ENCODE data around the gene CEP55. TPM values are rescaled to one million over a fixed set of nuclear protein-coding genes. Genes with fewer than 3 reads are reported as not detected.
A peak's percentile ranks its signal among the peaks of the same experiment; 100 is the strongest.

CEP55 gene
- total and polyA plus RNA-seq, 7 donors, result 1.4 to 18.2 (median 1.8) TPM; not detected in 2

GRCh38 chr10:93553482-93554315, 57.3 kb downstream of the CEP55 start:
- Histone ChIP-seq H3K36me3 (no peaks in the 10 kb centered on the region), H3K27me3 (no peaks in the 10 kb centered on the region), H3K9me3 (no peaks in the 10 kb centered on the region), H3K4me1 (no peaks in the 10 kb centered on the region), H3K4me3 (no peak overlapping the region), H3K27ac (no peak overlapping the region)
- no peak for DNase-seq
- WGBS, 2 donors, result 84 to 91% methylated on average over 8 of the region's 8 CpGs
- intact Hi-C loops (cut with DNase I), result no loop called here
- no peak for TF ChIP-seq EP300 (IDR thresholded peaks at IDR 0.05)
- TF ChIP-seq POLR2AphosphoS5 (IDR thresholded peaks at IDR 0.05), result no peak
- no peak for TF ChIP-seq CTCF (IDR thresholded peaks at IDR 0.05)

GRCh38 chr10:93554316-93554663, 57.9 kb downstream of the CEP55 start:
- Histone ChIP-seq H3K27ac (no peak overlapping the region), H3K27me3 (no peaks in the 10 kb centered on the region), H3K9me3 (no peaks in the 10 kb centered on the region), H3K4me1 (no peaks in the 10 kb centered on the region), H3K36me3 (no peaks in the 10 kb centered on the region), H3K4me3 (no peak overlapping the region)
- WGBS, 2 donors, result 86 to 92% methylated on average over 1 of the region's 1 CpG
- DNase-seq, result no peak
- TF ChIP-seq EP300 (IDR thresholded peaks at IDR 0.05), result no peak
- no peak for TF ChIP-seq CTCF (IDR thresholded peaks at IDR 0.05)
- TF ChIP-seq POLR2AphosphoS5 (IDR thresholded peaks at IDR 0.05), result no peak
- TF ChIP-seq POLR2A (IDR thresholded peaks at IDR 0.05), result no peak
- intact Hi-C loops (cut with DNase I), result no loop called here

- peaks cover 0 to 3% (median 0%) of the 10 kb centered on the region in 4 donors for H3K9me3 ChIP-seq
- no peak for DNase-seq
- H3K27ac ChIP-seq, result no peak overlapping the region
- TF ChIP-seq POLR2AphosphoS5 (IDR thresholded peaks at IDR 0.05) (no peak), CTCF (IDR thresholded peaks at IDR 0.05) (peak in 2 of 4 experiments; percentile 23 to 37)
- H3K27me3 ChIP-seq, result no peaks in the 10 kb centered on the region
- no peaks in the 10 kb centered on the region for H3K36me3 ChIP-seq
- H3K4me1 ChIP-seq, result no peaks in the 10 kb centered on the region
- WGBS, 2 donors, result 41 to 46% methylated on average over 14 of the region's 14 CpGs
- H3K4me3 ChIP-seq, result no peak overlapping the region
- intact Hi-C loops (cut with DNase I), result no loop called here
These were observed 58.5 kb downstream of the CEP55 start for GRCh38 chr10:93554760-93555432.

GRCh38 chr10:93559490-93559889, 63.1 kb downstream of the CEP55 start:
- no peak for TF ChIP-seq EP300 (IDR thresholded peaks at IDR 0.05)
- no peak for TF ChIP-seq CTCF (IDR thresholded peaks at IDR 0.05)
- no peak for TF ChIP-seq POLR2AphosphoS5 (IDR thresholded peaks at IDR 0.05)
- no peak for TF ChIP-seq POLR2A (IDR thresholded peaks at IDR 0.05)
- 95 to 97% methylated on average over 9 of the region's 9 CpGs for WGBS, 2 donors
- Histone ChIP-seq H3K27ac (no peak overlapping the region), H3K4me1 (no peaks in the 10 kb centered on the region), H3K27me3 (no peaks in the 10 kb centered on the region), H3K36me3 (no peaks in the 10 kb centered on the region), H3K4me3 (no peak overlapping the region), H3K9me3 (peaks cover 0 to 3% (median 0%) of the 10 kb centered on the region in 4 donors)
- intact Hi-C loops (cut with DNase I), result no loop called here
- DNase-seq, result no peak

Data from sigmoid colon (tissue), 7 donors.